ENCODE measurements around the gene MILR1. TPM values are rescaled to one million over a fixed set of nuclear protein-coding genes. Genes with fewer than 3 reads are reported as not detected.
A peak's percentile ranks its signal among the peaks of the same experiment; 100 is the strongest.

MILR1 gene
- total RNA-seq, 1 experiment from 2014 or later: 3.8 TPM

- H3K36me3 ChIP-seq (ENCODE audit: control insufficient read depth in 1 of 2, insufficient read depth in 2 of 2, low read length in 2 of 2): no peaks in the 10 kb centered on the region
- H3K4me2 ChIP-seq (ENCODE audit: low read length): peak overlapping the region; percentile 65
- ATAC-seq (no peak), DNase-seq (ENCODE audit: low read depth, low spot score) (no peak)
- ChIA-PET CTCF (interaction anchor here (1.0 kb wide), 1 partner anchor 22 kb away, joined by 4 read pairs; no protein-coding TSS in a partner anchor), RAD21 (ENCODE audit: low non-redundant PET in 1 of 2, low total read pairs in 2 of 2, uncharacterized antibody in 2 of 2, unreplicated experiment in 2 of 2) (interaction anchor here in 1 of 2 experiments (0.7 kb wide), 1 partner anchor 21 kb away, joined by 3 read pairs; no protein-coding TSS in a partner anchor), POLR2A (interaction anchor here (1.4 kb wide), 1 partner anchor 63 kb away, joined by 3 read pairs; no protein-coding TSS in a partner anchor)
- peak overlapping the region; percentile 97 for H2AFZ ChIP-seq (ENCODE audit: low read depth, low read length, poor library complexity, severe bottlenecking)
- H3K27me3 ChIP-seq (ENCODE audit: insufficient read depth, low read length): no peaks in the 10 kb centered on the region
- H3K9ac ChIP-seq (ENCODE audit: low read length): peak overlapping the region; percentile 32; the same call in 1 of the 2 replicates
- peaks cover 14 to 21% of the 10 kb centered on the region in 2 experiments; a peak in 3 of 4 replicates for H3K9me3 ChIP-seq (ENCODE audit: control insufficient read depth in 1 of 2, insufficient read depth in 1 of 2, low read depth in 1 of 2, low read length in 2 of 2)
- TF ChIP-seq ATF3 (IDR thresholded peaks at IDR 0.05) (no peak), POLR2A (IDR thresholded peaks at IDR 0.05; ENCODE audit: borderline replicate concordance, extremely low read depth, insufficient read depth, insufficient read length) (no peak), CTCF (IDR thresholded peaks at IDR 0.05 in 2 of 3, conservative IDR thresholded peaks at IDR 0.05 in 1 of 3; ENCODE audit: borderline replicate concordance in 1 of 3, insufficient read depth in 1 of 3, low read depth in 2 of 3, low read length in 2 of 3) (no peak), POLR2AphosphoS5 (IDR thresholded peaks at IDR 0.05; ENCODE audit: low read depth, low read length) (no peak), MAX (IDR thresholded peaks at IDR 0.05) (no peak), ELF1 (IDR thresholded peaks at IDR 0.05; ENCODE audit: borderline replicate concordance, low read depth) (no peak), RAD21 (IDR thresholded peaks at IDR 0.05; ENCODE audit: low read depth) (no peak), SRF (IDR thresholded peaks at IDR 0.05; ENCODE audit: low read depth) (no peak), ZFX (IDR thresholded peaks at IDR 0.05) (no peak), EZH2phosphoT487 (IDR thresholded peaks at IDR 0.05; ENCODE audit: borderline replicate concordance) (no peak), JUND (IDR thresholded peaks at IDR 0.05) (no peak), ZNF274 (IDR thresholded peaks at IDR 0.05; ENCODE audit: low read depth, low read length) (no peak), ZBTB33 (IDR thresholded peaks at IDR 0.05; ENCODE audit: extremely low read depth, insufficient replicate concordance, low read length) (no peak), CBX3 (IDR thresholded peaks at IDR 0.05; ENCODE audit: low read depth) (no peak), EZH2 (IDR thresholded peaks at IDR 0.05) (no peak), EGR1 (IDR thresholded peaks at IDR 0.05; ENCODE audit: low read depth) (no peak), SP1 (IDR thresholded peaks at IDR 0.05; ENCODE audit: low read depth) (no peak)
- peak overlapping the region; percentile 17 for H3K27ac ChIP-seq (ENCODE audit: low read depth, low read length)
- no peaks in the 10 kb centered on the region for H4K20me1 ChIP-seq (ENCODE audit: insufficient read depth)
- H3K4me1 ChIP-seq (ENCODE audit: control insufficient read depth in 1 of 2, insufficient read depth in 2 of 2, low read length in 2 of 2): peaks cover 18 to 22% of the 10 kb centered on the region in 2 experiments
- H3K4me3 ChIP-seq (replicated peaks in 1 of 2; ENCODE audit: low read depth in 1 of 2, low read length in 2 of 2): peak overlapping the region in 1 of 2 experiments; percentile 21; a peak in 1 of 4 replicates
- intact Hi-C loops (cut with micrococcal nuclease): no loop called here
- H3K79me2 ChIP-seq (ENCODE audit: insufficient read depth, low read length): no peaks in the 10 kb centered on the region
- no TSS peak for BruUV-seq (replicated peaks)
- no peaks in the 10 kb centered on the region for H3K9me2 ChIP-seq (ENCODE audit: insufficient read depth)
Measured at GRCh38 chr17:64441772-64442540, 7.0 kb upstream of the MILR1 start.

Data from HCT116 (cell line).